22Rv1 (cell line): Measurements from ENCODE around the gene TMEM18.

Experiments
- ZFX ChIP-seq: fragments of 450-650 bp; IDR thresholded peaks from 2 replicates; pipeline ENCODE4 v1.6.1; 2017; ENCODE audit warnings: antibody characterized with exemption, borderline replicate concordance
- TF ChIP-seq, protein P1 (sequence below): fragments of 450-650 bp; IDR thresholded peaks from 2 replicates; pipeline ENCODE4 v1.5.1; 2017; ENCODE audit warnings: mild to moderate bottlenecking

GRCh38 chr2:725468-725867, 48.3 kb upstream of the TMEM18 start:
- TF ChIP-seq, protein P1, sequence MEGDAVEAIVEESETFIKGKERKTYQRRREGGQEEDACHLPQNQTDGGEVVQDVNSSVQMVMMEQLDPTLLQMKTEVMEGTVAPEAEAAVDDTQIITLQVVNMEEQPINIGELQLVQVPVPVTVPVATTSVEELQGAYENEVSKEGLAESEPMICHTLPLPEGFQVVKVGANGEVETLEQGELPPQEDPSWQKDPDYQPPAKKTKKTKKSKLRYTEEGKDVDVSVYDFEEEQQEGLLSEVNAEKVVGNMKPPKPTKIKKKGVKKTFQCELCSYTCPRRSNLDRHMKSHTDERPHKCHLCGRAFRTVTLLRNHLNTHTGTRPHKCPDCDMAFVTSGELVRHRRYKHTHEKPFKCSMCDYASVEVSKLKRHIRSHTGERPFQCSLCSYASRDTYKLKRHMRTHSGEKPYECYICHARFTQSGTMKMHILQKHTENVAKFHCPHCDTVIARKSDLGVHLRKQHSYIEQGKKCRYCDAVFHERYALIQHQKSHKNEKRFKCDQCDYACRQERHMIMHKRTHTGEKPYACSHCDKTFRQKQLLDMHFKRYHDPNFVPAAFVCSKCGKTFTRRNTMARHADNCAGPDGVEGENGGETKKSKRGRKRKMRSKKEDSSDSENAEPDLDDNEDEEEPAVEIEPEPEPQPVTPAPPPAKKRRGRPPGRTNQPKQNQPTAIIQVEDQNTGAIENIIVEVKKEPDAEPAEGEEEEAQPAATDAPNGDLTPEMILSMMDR = no peak
- TF ChIP-seq ZFX = no peak
